PFSK-1 (cell line): Measurements from ENCODE around the gene MRFAP1.

Experiments used
- POLR2AphosphoS5 ChIP-seq: IDR thresholded peaks from 2 replicates; pipeline ENCODE4 v1.6.1; 2012; ENCODE audit warnings: low read depth, mild to moderate bottlenecking, control low read depth, low read length, moderate library complexity
- SIN3A ChIP-seq: IDR thresholded peaks from 2 replicates; pipeline ENCODE4 v1.6.1; 2012; ENCODE audit warnings: mild to moderate bottlenecking, low read length, moderate library complexity, borderline replicate concordance; ENCODE audit not compliant: insufficient read depth
- TAF1 ChIP-seq: IDR thresholded peaks from 2 replicates; pipeline ENCODE4 v1.6.1; 2012; ENCODE audit warnings: low read length, control low read depth, borderline replicate concordance; ENCODE audit not compliant: insufficient read depth
- TF ChIP-seq, protein P1 (sequence below), 2 experiments: IDR thresholded peaks; 2 replicates each; pipeline versions ENCODE4 v1.6.1 to v1.8.0; 2011 to 2012; ENCODE audit warnings: low read depth in 2 of 2, low read length in 2 of 2, control low read depth in 1 of 2, inconsistent platforms in 1 of 2, mild to moderate bottlenecking in 1 of 2, moderate library complexity in 1 of 2; ENCODE audit not compliant: insufficient read depth in 1 of 2

DNA sequence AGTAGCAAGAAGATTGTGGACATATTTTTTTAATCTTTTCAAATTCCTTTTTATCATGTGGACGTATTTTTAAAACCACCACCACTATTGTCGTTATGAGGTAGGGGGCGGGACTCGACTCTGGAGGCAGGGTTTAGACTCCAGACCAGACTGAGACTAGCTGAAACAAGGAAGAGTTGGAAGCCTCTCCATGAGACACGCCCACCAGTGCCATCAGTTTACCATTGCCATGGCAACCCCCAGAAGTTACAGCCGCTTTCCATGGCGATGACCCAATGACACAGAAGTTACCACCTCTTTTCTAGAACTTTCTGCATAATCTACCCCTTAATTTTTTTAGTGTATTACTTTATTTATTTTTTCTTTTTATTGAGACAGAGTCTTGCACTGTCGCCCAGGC is 8.7 kb downstream of the MRFAP1 start:
- no peak for TF ChIP-seq POLR2AphosphoS5
- TF ChIP-seq, protein P1, sequence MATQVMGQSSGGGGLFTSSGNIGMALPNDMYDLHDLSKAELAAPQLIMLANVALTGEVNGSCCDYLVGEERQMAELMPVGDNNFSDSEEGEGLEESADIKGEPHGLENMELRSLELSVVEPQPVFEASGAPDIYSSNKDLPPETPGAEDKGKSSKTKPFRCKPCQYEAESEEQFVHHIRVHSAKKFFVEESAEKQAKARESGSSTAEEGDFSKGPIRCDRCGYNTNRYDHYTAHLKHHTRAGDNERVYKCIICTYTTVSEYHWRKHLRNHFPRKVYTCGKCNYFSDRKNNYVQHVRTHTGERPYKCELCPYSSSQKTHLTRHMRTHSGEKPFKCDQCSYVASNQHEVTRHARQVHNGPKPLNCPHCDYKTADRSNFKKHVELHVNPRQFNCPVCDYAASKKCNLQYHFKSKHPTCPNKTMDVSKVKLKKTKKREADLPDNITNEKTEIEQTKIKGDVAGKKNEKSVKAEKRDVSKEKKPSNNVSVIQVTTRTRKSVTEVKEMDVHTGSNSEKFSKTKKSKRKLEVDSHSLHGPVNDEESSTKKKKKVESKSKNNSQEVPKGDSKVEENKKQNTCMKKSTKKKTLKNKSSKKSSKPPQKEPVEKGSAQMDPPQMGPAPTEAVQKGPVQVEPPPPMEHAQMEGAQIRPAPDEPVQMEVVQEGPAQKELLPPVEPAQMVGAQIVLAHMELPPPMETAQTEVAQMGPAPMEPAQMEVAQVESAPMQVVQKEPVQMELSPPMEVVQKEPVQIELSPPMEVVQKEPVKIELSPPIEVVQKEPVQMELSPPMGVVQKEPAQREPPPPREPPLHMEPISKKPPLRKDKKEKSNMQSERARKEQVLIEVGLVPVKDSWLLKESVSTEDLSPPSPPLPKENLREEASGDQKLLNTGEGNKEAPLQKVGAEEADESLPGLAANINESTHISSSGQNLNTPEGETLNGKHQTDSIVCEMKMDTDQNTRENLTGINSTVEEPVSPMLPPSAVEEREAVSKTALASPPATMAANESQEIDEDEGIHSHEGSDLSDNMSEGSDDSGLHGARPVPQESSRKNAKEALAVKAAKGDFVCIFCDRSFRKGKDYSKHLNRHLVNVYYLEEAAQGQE (IDR thresholded peaks at IDR 0.05; ENCODE audit: insufficient read depth in 1 of 2, low read depth in 2 of 2, low read length in 2 of 2), result no peak
- TF ChIP-seq TAF1, result no peak
- TF ChIP-seq SIN3A, result no peak
